ENCODE results near the gene SULT6B1.

GRCh38 chr2:37171624-37171950, 16.9 kb downstream of the SULT6B1 start:
- TF ChIP-seq CTCF (IDR thresholded peaks at IDR 0.05), result no peak
- no peak for TF ChIP-seq POLR2A (IDR thresholded peaks at IDR 0.05)
- TF ChIP-seq POLR2AphosphoS5 (IDR thresholded peaks at IDR 0.05), result no peak
- TF ChIP-seq EP300 (IDR thresholded peaks at IDR 0.05), result no peak

All from gastroesophageal sphincter (tissue), 3 donors.